Transverse colon (tissue), 4 donors: ENCODE measurements around the gene DLG2. TPM values are rescaled to one million over a fixed set of nuclear protein-coding genes. Genes with fewer than 3 reads are reported as not detected.

Experiments
- DNase-seq: peaks from one replicate; pipeline ENCODE4 v3.0.0-alpha.2; 2019
- H3K27ac ChIP-seq, 4 donors: fragments of 200-600 bp; sonication (generic); 2 replicates each; pipeline ENCODE4 v1.5.1; 2016 to 2018; ENCODE audit warnings: inconsistent platforms in 4 of 4
- H3K27me3 ChIP-seq: fragments of 200-600 bp; sonication (generic); 2 replicates; pipeline ENCODE4 v1.5.1; 2017; ENCODE audit warnings: inconsistent platforms
- H3K36me3 ChIP-seq, 4 donors: fragments of 200-600 bp; sonication (generic); 2 replicates each; pipeline ENCODE4 v1.5.1; 2017 to 2019; ENCODE audit warnings: inconsistent platforms in 4 of 4
- H3K4me1 ChIP-seq, 4 donors: fragments of 200-600 bp; sonication (generic); 2 replicates each; pipeline ENCODE4 v1.5.1; 2017 to 2020; ENCODE audit warnings: inconsistent platforms in 4 of 4
- H3K4me3 ChIP-seq, 4 donors: fragments of 200-600 bp; sonication (generic); 1 replicate in 1 of 4; 2 replicates in 3 of 4; pipeline versions ENCODE4 v1.5.1 to v1.6.1; 2017 to 2019; ENCODE audit warnings: inconsistent platforms in 4 of 4
- H3K9me3 ChIP-seq, 2 donors: fragments of 200-600 bp; sonication (generic); 2 replicates each; pipeline ENCODE4 v1.5.1; 2017 to 2019; ENCODE audit warnings: inconsistent platforms in 2 of 2
- EP300 ChIP-seq: sonication (generic); formaldehyde crosslinking; IDR thresholded peaks from one replicate; pipeline ENCODE4 v1.6.1; 2017; ENCODE audit warnings: antibody characterized with exemption, low read depth
- POLR2A ChIP-seq: fragments of 450-650 bp; IDR thresholded peaks from one replicate; pipeline ENCODE4 v1.6.1; 2016; ENCODE audit warnings: antibody characterized with exemption, mild to moderate bottlenecking, moderate library complexity
- POLR2AphosphoS5 ChIP-seq, 3 donors: sonication (generic); formaldehyde crosslinking; IDR thresholded peaks; one replicate each; pipeline ENCODE4 v1.6.1; 2016; ENCODE audit warnings: antibody characterized with exemption in 3 of 3
- WGBS, 2 donors: methylation state at CpG; one replicate each; pipeline ENCODE4 v1.1.5; 2018; ENCODE audit warnings: low coverage in 1 of 2; 5-methylcytosine and 5-hydroxymethylcytosine counted together
- in situ Hi-C, 4 donors: fragments of 200-750 bp; cut with MboI; loops; one replicate each; pipeline versions ENCODE4 v1.15.0 to v1.15.1; 2017; ENCODE audit warnings: low sequenced_read_pairs in 3 of 4, low pct_ligation_motif_present in 1 of 4, low pct_unique_long_range_greater_than_20kb in 1 of 4
- intact Hi-C: fragments of 100-400 bp; cut with DNase I; formaldehyde crosslinking; loops from one replicate; pipeline ENCODE4 v1.15.1; 2023; ENCODE audit warnings: low total_unique reads
- total RNA-seq, 4 donors: library from RNA; depleted of rRNA; stranded (reverse); fragments of >200 nt; gene quantifications; one replicate each; pipeline ENCODE4 v1.1.0, GENCODE V29; 2016
- TF ChIP-seq, protein P1 (sequence below), 5 experiments: fragments of 200-600 bp in 3 of 5; fragments of 450-650 bp in 2 of 5; sonication (generic) in 3 of 5; IDR thresholded peaks; 1 replicate in 2 of 5; 2 replicates in 3 of 5; pipeline ENCODE4 v1.5.1; 2016 to 2017; ENCODE audit warnings: antibody characterized with exemption in 5 of 5, inconsistent platforms in 3 of 5, mild to moderate bottlenecking in 2 of 5, moderate library complexity in 1 of 5

DLG2 gene
- total RNA-seq, 4 donors from 2014 or later, result 1.9 to 28.3 (median 3.7) TPM

- Histone ChIP-seq H3K9me3 (no peaks in the 10 kb centered on the region), H3K36me3 (no peaks in the 10 kb centered on the region), H3K27ac (no peak overlapping the region), H3K27me3 (no peaks in the 10 kb centered on the region), H3K4me1 (no peaks in the 10 kb centered on the region), H3K4me3 (no peak overlapping the region)
- TF ChIP-seq, protein P1, sequence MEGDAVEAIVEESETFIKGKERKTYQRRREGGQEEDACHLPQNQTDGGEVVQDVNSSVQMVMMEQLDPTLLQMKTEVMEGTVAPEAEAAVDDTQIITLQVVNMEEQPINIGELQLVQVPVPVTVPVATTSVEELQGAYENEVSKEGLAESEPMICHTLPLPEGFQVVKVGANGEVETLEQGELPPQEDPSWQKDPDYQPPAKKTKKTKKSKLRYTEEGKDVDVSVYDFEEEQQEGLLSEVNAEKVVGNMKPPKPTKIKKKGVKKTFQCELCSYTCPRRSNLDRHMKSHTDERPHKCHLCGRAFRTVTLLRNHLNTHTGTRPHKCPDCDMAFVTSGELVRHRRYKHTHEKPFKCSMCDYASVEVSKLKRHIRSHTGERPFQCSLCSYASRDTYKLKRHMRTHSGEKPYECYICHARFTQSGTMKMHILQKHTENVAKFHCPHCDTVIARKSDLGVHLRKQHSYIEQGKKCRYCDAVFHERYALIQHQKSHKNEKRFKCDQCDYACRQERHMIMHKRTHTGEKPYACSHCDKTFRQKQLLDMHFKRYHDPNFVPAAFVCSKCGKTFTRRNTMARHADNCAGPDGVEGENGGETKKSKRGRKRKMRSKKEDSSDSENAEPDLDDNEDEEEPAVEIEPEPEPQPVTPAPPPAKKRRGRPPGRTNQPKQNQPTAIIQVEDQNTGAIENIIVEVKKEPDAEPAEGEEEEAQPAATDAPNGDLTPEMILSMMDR (IDR thresholded peaks at IDR 0.05), result no peak
- TF ChIP-seq POLR2AphosphoS5 (IDR thresholded peaks at IDR 0.05) (no peak), EP300 (no peak)
- intact Hi-C loops, result no loop called here
- DNase-seq, result no peak
- in situ Hi-C loops, result no loop called here
- 82 to 85% methylated on average over 3 of the region's 3 CpGs for whole genome bisulfite sequencing, 2 donors
These were observed 1775.1 kb downstream of the DLG2 start for GRCh38 chr11:83852012-83852411.

GRCh38 chr11:83847467-83848034 lies 1779.6 kb downstream of the DLG2 start:
- H3K36me3 ChIP-seq, result no peaks in the 10 kb centered on the region
- in situ Hi-C loops, result loop anchor here in 3 of 4 donors (25.0 kb wide), 2 partner anchors 690 to 715 kb away; no protein-coding TSS in a partner anchor
- H3K9me3 ChIP-seq, result no peaks in the 10 kb centered on the region
- intact Hi-C loops, result no loop called here
- H3K27me3 ChIP-seq, result no peaks in the 10 kb centered on the region
- no peak overlapping the region for H3K27ac ChIP-seq
- 75 to 86% methylated on average over 5 to 6 of the region's 6 CpGs for WGBS, 2 donors
- DNase-seq, result no peak
- TF ChIP-seq, protein P1 (IDR thresholded peaks at IDR 0.05), result no peak
- TF ChIP-seq POLR2AphosphoS5 (IDR thresholded peaks at IDR 0.05), result no peak
- no peak for TF ChIP-seq POLR2A
- TF ChIP-seq EP300, result no peak
- H3K4me1 ChIP-seq, result no peaks in the 10 kb centered on the region
- H3K4me3 ChIP-seq, result no peak overlapping the region

GRCh38 chr11:83845797-83846196 lies 1781.3 kb downstream of the DLG2 start:
- Histone ChIP-seq H3K36me3 (no peaks in the 10 kb centered on the region), H3K27ac (no peak overlapping the region), H3K27me3 (no peaks in the 10 kb centered on the region), H3K9me3 (no peaks in the 10 kb centered on the region), H3K4me3 (no peak overlapping the region), H3K4me1 (no peaks in the 10 kb centered on the region)
- DNase-seq, result no peak
- in situ Hi-C loops, result loop anchor here in 3 of 4 donors (25.0 kb wide), 2 partner anchors 692 to 717 kb away; no protein-coding TSS in a partner anchor
- intact Hi-C loops, result no loop called here
- no peak for TF ChIP-seq POLR2AphosphoS5 (IDR thresholded peaks at IDR 0.05)
- TF ChIP-seq POLR2A, result no peak
- no peak for TF ChIP-seq EP300
- TF ChIP-seq, protein P1 (IDR thresholded peaks at IDR 0.05), result no peak
- WGBS, 2 donors, result 66 to 67% methylated on average over 1 of the region's 1 CpG

GRCh38 chr11:83840326-83840725 lies 1786.8 kb downstream of the DLG2 start:
- TF ChIP-seq, protein P1 (IDR thresholded peaks at IDR 0.05), result no peak
- TF ChIP-seq POLR2AphosphoS5 (IDR thresholded peaks at IDR 0.05) (no peak), EP300 (no peak), POLR2A (no peak)
- no peak overlapping the region for H3K27ac ChIP-seq
- H3K36me3 ChIP-seq, result no peaks in the 10 kb centered on the region
- no peaks in the 10 kb centered on the region for H3K9me3 ChIP-seq
- no peak overlapping the region for H3K4me3 ChIP-seq
- no peak for DNase-seq
- 62 to 92% methylated on average over 2 of the region's 2 CpGs for WGBS, 2 donors
- no peaks in the 10 kb centered on the region for H3K27me3 ChIP-seq
- intact Hi-C loops, result no loop called here
- in situ Hi-C loops, result loop anchor here in 3 of 4 donors (25.0 kb wide), 2 partner anchors 697 to 722 kb away; no protein-coding TSS in a partner anchor
- peaks cover 0 to 3% (median 0%) of the 10 kb centered on the region in 4 donors for H3K4me1 ChIP-seq
